Measurements from ENCODE around the gene SIN3A. TPM values are rescaled to one million over a fixed set of nuclear protein-coding genes. Genes with fewer than 3 reads are reported as not detected.
A peak's percentile ranks its signal among the peaks of the same experiment; 100 is the strongest.

Gene SIN3A
- total RNA-seq, 1 donor from 2014 or later = 93.6 TPM

DNA sequence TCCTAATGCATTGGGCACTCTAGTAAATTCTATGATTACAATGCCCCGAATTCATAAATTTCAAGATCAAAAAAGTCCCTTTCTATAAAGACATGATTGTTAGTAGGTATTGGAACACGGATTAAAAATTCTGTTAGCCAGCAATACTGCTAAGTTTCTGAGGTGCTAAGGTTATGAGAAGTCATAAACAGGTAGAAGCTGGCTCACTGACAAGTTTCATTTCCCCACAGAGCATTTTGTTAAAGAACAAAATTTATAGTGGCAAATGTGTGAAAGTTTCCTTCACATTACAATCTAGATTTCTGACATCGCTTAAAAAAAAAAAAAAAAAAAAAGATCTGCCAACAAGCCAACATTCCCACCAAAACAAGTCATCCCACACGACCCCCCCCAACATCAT is 70.7 kb downstream of the SIN3A start:
- no peak for DNase-seq (ENCODE audit: low spot score)

GRCh38 chr15:75371901-75372688 is 79.4 kb downstream of the SIN3A start:
- DNase-seq (ENCODE audit: low spot score) = no peak

DNA sequence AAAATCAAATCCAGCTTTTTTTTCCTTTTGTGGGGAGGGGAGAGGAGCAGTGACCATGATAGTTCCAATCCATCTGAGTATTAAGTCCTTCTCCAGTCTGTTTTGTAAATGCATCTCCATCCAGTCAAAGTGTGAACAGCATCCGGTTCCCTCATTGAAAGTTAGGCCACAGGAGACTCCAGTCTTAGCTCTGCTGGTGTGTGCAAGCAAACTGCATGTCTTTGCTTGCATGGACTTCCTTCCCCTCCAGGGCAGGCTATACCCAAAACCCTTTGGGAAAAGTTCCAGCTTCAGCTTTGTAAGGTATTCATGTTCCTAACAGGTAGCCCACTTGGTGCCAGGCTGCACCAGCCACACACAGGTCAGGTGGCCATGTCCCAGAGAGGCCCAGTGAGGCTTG is 80.0 kb downstream of the SIN3A start:
- no peak for DNase-seq (ENCODE audit: low spot score)

DNA sequence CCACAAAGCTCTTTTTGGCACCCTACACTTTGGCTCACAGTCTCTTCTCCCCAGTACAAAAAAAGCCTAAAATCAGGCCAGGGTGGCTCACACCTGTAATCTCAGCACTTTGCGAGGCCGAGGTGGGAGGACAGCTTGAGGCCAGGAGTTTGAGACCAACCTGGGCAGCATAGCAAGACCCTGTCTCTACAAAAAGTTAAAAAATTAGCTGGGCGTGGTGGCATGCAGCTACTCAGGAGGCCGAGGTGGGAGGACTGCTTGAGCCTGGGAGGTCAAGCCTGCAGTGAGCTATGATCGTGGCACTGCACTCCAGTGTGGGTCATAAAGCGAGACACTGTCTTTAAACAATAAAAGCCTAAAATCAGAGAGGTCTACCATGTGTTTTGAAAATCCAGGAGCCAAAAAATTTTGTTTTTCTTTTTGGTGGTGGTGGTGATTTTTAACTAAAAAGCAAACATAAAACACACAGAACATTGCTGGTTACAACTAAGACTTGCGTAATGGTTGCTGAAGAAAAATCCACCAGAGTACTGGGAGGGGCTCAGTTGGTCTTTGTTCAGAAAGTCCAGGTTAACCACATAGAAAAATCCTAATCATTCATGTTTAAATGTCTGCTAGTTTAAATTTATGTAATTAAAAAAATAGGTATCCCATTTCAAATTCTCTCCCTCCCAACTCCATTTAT is 81.5 kb downstream of the SIN3A start:
- DNase-seq (ENCODE audit: low spot score) = no peak

GRCh38 chr15:75368689-75369239 is 82.7 kb downstream of the SIN3A start:
- DNase-seq (ENCODE audit: low spot score) = no peak

DNA sequence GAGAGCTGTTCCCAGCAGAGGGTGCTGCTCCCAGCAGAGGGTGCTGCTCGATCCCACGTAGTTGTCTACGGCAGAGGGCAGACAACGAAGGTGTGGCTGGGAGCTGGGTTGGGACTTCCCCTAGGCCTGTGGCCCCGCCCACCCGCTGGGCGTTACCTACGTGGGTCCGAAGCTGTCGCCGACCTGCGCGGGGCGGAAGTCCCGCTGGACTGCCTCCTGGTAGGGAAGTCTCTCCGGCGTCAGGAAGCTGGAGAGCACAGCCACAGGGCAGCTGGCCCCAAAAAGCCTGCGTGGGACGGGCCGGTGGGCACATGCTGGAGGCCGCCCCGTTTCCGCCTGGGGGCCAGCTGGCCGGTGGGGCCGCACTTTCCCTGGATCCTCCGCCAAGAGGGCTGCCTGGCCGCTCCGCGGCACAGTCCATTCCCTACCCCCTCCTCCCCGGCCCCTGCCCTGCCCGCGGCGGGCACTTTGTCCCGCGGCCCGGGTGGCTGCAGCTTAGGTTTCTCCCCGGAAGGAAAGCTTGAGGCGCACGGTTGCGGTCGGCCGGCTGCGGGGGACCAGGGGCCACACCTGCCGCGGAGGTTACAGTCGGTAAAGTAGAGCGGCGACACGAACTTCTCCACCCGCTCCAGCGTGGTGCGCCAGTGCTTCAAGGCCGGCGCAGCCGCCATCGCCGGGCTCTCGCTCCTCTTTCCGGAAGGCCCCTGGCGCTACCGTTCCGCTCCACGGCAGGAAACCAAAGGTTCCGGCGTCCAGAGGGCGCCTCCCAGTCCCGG is 83.4 kb downstream of the SIN3A start, which contains the start of gene MAN2C1:
Gene MAN2C1, minus strand, starts transcription at position 695 of the 776 bp plus-strand sequence. Its CDS starts 24 bp downstream, at position 671.
- DNase-seq (ENCODE audit: low spot score) = peak; percentile 97

GRCh38 chr15:75367406-75367912 is 84.0 kb downstream of the SIN3A start:
- no peak for DNase-seq (ENCODE audit: low spot score)

DNA sequence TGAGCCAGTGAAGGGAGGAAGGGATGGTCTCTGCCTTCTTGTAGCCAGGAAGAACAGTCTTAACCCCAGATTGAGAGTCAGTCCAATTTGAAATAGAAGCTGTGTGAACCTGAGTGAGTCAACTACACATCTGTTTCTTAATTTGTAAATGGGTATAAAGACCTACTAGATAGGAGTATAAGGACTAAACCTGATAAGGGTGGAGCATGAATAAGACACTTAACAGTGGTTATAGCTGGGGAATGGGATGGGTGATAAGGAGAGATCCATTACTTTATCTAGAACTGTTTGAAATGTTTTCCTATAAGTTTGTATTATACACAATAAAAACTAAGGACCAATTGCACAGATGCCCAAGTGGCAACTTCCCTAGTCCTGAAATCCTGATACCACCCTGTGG is 84.5 kb downstream of the SIN3A start:
- no peak for DNase-seq (ENCODE audit: low spot score)

DNA sequence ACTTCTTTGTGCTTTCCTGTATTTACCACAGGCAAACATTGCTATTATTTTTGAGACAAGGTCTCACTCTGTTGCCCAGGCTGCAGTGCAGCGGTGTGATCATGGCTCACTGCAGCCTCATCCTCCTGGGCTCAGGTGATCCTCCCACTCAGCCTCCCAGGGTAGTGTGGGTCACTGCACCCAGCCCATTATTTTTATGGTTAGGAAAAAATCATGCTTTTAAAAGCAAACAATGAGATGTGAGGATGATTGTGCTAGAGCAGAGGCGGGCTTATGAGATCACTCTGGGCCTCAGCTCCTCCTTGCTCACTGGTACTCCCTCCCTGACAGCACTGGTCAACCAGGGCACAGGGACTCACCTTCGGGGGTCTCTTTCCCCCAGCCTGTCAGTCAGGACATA is 85.3 kb downstream of the SIN3A start:
- DNase-seq (ENCODE audit: low spot score) = no peak

- no peak for DNase-seq (ENCODE audit: low spot score)
These were observed 86.6 kb downstream of the SIN3A start for GRCh38 chr15:75364881-75365280.

DNA sequence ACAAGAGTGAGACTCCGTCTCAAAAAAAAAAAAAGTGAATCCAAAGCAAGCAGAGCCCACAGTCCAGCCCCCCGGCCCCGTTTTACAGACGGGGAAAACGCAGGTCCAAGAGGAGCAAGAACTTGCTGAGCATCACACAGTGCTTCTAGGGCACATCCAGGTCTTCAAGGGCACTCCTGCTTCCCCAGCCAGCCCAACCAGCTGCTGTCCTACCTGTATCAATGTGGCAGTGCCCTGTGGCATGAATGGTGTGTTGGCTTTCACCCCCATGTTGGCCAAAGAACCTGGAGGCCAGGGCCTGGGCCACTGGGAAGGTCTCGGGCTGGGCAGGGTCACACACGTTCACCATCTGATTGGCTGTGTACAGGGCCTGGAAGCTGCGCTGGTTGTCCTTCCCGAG is 87.7 kb downstream of the SIN3A start:
- DNase-seq (ENCODE audit: low spot score) = no peak

DNA sequence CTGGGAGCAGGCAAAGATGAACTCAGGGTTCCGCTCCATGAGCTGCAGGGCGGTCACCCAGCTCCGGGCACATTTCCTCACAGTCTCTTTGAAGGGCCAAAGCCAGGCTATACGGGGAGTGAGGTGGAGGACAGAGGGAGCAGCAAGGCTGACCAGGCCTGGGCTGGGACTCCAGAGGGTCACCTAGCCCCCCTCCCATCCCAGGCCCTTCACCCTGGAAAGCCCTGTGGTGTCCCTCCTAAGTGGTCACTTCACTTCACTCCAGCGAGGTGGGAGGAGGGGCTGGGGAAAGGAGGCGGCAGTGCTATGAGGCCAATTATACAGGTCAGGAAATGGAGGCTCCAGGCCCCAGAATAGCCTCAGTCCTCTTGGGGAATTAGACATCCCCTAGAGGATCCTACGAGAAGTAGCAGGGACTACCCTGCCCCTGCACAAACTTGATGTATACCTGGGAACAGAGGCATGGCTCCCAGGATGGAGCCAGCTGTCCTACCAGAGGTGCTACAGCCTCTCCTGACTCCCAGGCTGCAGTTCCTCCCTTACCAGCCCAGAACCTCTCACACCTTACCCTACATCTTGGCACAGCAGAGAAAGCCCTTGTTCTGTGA is 88.7 kb downstream of the SIN3A start:
- no peak for DNase-seq (ENCODE audit: low spot score)

- DNase-seq (ENCODE audit: low spot score) = no peak
These were observed 89.4 kb downstream of the SIN3A start for GRCh38 chr15:75361989-75362641.

DNA sequence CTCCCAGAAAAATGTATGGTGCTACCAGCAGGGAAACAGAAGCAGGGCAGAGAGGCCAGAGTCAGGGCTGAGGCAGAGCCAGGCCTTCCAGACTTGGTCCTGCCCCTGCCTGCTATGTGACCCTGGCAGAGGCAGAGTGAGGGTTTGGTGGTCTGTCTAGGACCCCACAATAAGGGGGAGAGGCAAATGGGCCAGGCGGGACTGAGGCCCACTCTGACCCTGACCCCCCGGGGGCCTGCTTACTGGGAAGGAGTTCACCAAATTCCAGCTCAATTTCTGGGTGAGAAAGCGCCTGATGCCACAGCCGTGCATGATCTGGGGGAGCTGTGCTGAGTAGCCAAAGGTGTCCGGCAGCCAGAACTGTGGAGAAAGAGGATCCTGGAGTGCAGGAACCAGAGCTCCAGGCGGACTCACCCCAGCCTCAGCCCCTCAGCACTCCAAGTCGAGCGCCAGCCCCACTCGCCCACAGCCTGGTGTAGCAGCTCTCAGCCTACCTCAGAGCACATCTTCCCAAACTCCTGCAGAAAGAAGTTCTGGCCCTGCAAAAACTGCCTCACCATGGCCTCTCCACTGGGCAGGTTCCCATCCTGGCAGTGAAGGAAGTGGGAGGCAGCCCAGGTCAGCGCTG is 90.0 kb downstream of the SIN3A start:
- no peak for DNase-seq (ENCODE audit: low spot score)

DNA sequence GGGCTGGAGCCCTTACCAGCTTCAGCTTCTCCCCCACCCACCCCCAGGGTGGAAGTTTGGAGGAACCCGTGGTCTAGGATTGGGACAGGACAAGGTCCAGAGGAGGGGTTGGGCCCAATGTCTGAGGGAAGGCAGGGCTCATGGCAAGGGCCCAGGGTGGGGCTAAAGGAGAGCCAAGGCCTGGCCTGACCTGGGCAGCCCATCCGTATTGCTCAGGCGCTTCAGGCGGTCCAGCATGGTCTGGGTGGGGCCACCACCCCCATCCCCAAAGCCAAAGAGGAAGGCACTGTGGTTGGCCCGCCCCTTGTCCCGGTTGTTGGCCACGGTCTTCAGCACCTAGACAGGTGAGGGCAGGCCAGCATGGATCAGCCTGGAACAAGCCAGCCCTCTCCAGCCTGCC is 90.6 kb downstream of the SIN3A start:
- DNase-seq (ENCODE audit: low spot score) = no peak

- no peak for DNase-seq (ENCODE audit: low spot score)
These were observed 91.1 kb downstream of the SIN3A start for GRCh38 chr15:75360391-75360790.

- DNase-seq (ENCODE audit: low spot score) = no peak
These were observed 91.8 kb downstream of the SIN3A start for GRCh38 chr15:75359537-75360250.

- no peak for DNase-seq (ENCODE audit: low spot score)
These were observed 92.5 kb downstream of the SIN3A start for GRCh38 chr15:75358771-75359536.

Data from ureter (tissue), 1 donor.